SW480 (cell line): ENCODE measurements around the gene ADAM19.

ENCODE experiments used
- DNase-seq: peaks from one replicate; pipeline ENCODE4 v3.0.0-alpha.2; 2016; ENCODE audit warnings: low spot score

Gene ADAM19

DNA sequence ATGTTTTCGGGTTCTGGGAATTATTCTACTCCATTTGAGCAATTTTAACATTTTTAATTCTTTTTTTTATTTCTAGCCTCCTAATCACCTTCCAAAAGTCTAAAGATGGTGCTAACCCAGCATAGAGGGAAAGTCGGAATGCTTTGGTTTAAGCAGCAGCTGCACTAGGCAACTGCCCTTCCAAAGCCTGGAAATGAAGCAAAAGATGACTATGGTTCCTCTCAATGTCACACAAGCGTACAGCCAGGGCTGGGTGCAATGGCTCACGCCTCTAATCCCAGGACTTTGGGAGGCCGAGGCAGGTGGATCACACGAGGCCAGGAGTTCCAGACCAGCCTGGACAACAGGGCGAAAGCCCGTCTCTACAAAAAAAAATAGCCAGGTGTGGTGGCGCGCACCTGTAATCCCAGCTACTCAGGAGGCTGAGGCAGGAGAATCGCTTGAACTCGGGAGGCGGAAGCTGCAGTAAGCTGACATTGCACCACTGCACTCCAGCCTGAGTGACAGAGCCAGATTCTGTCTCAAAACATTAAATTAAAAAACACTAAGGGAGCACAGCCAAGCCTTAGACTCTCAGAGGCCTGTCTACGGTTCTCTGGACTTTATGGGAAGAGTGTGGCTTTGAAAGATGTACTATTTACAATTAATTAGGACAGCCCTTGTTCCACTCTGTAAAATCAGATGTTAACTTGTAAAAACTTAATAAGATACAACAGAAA, 33.1 kb downstream of the ADAM19 start:
- DNase-seq, result no peak

DNA sequence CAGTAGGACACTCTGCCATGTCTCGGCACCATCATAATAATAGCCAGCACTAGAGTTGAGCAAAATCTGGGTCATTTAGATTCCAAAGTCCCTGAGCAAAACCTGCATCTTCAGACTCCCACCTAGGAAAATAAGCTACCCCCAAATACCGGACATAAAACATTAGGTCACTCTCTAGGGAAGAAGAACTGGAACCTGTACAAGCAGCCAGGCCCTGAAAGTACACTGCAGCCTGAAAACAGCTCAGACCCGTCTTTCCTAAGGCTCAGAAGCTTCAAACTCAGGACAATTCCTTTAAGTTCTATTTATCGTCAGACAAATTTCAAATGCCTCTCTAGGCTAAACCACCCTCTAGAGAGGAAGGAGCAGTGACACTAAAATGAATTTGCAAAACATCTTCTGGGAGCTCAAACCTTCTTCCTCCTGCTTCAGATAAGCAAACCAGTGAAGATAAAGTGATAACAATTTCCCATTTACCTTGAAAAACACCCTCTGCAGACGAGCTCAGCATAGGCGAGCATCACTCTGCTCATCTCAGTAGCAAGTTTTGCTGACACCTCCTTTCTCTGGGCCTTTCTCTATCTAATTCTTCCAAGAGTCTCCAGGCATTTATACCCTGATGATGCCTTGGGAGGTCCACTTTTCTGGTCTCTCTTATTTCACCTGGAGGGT, 34.0 kb downstream of the ADAM19 start:
- DNase-seq, result no peak

DNA sequence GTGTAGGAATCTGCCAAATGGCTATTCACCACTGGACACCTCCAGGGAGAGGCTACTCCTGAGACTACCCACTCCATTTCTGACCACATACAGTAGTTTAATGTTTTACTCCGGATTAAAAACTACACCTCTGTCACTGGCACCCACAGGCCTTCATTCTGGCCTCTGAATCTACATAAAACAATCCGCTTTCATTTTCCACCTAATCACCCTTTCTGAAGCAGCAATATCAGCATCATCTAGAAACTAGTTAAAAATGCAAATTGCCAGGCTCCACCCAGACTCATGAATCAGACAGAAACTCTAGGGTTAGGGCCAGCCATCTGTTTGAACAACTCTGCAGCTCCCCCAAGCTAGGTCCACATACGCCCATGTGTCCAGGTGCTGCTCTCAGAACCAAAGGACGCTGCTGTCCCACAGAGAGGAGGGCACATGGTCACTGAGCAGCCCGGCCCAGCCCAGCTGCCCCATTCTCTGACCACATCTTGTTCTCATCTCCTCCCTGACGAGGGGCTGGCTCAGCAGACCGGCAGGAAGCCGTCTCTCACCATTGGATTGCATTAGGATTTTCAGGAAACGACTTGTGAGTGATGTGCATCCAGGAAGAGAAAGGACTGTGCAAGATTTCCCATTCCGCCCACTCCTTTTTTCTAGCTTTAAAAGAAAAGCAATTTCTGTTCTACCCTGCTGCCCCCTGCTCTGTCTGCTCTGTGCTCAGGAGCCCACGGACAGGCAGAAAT, 34.7 kb downstream of the ADAM19 start:
- DNase-seq, result peak; percentile 64

DNA sequence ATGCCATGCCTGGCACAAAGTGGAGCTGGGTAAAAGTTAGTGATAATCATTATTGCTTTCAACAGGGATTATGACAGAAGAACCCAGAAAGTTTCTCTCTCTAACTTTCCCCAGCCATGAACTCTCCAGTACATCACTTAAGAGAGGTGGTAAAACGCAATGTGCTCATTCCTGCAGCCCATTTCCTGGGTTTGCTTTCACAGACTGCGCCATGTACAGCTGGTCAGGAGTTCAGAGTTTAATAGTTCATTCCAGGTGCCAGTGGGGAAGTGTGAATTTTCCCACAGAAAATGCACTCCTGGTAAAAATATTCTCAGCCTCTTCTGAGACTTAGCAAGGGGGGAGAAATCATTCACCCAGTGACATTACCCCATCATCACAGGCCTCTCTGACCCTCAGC, 35.5 kb downstream of the ADAM19 start:
- DNase-seq, result no peak

DNA sequence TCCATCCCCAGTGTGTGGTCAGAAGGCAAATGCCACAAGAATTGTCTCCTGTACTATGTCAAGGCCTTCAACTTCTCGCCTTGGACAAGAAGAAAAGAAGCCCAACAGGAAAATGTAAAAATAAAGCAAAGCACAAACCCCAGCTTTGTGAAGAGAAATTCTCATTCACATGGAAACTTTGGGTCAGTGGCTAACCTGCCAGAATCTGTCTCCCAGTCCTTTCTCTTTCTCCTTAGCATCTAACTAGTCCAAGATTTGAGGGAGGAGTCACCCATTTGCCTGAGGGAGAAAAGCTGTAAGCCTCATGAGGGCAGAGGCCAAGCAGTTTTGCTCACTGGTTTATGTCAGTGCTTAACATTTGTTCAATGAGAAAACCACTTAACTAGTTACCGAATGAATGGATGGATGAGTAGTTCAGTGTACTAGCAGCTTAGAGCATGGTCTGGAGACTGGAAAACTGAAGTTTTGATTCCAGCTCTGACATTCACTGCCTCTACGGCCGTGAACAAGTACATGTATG, 36.0 kb downstream of the ADAM19 start:
- DNase-seq, result no peak

DNA sequence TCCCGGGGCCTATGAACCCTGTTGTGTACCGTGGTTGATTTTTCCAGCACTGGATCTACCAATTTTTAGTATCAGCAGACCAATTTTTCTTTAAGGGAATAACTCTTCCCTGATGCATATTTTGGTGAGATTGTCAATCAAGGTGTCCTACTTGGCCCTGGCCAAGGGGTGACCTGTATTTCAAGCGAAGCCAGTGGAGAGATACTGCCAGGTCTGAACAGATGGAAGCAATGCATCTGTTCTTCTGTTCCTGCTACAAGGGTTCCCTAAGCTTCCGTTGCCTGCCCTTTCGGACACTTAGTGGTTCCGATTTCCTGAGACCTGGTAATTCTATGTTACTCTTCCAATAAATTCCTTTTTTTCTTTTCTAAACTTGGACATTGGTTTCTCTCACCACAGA, 37.3 kb downstream of the ADAM19 start:
- no peak for DNase-seq

DNA sequence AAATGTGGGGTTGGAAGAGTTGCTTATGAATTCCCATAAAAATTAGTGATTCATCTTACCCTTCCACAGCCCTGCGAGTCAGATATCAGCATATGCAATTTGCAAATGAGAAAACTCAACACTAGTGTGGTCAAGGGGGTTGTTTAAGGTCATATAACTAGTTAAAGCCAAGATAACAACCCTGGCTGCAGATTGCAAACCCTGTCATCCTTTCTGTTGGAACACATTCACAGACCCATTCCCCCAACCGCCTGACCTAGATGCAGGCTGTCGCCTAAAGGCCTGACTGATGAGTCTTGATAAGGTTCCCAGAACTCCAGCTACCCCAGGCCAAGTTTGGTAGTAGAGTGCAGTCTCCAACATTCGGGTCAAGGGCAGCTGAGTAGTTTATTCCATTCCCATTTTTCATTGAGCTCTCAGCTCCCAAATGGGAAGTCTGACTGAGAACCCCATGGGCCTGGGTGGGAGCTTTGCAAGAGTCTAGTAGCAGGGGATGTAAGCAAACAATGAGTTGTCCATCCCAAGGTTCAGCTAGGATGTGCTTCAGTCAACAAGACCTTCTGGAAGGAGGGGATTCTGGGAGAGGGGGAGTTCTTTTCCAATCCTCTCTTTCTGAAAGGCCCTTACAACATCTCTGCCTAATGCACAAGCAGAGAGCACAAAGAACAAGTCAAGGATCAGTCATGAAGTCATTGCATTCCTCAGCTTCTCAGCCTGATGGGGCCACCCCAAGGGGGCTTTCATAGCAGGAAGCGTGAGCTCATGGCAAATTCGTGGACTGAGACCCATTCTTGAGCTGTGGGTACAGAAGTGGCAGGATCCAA, 40.3 kb downstream of the ADAM19 start:
- no peak for DNase-seq

DNA sequence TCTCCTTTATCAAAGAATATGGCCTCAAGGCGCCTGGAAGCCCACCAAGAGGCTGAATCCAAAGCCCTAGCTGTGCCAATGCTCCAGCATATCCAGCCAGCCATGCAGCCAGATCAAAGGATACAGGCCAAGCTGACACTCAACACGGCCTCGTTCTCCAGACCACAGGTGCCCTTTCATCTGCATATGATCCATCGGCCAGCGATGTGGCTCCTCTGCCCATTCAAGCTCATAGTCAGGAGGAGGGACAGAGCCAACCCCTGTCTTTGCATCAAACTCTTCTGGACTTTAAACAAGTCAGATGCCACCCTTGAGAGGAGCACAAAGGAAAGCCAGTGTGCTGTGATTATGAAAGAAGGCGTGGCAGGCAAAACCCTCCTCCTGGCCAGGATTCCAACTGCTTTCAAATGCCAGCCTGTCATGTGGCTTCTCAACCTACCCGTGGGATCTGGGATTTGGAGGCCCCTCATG, 42.5 kb downstream of the ADAM19 start:
- peak; percentile 99 for DNase-seq

DNA sequence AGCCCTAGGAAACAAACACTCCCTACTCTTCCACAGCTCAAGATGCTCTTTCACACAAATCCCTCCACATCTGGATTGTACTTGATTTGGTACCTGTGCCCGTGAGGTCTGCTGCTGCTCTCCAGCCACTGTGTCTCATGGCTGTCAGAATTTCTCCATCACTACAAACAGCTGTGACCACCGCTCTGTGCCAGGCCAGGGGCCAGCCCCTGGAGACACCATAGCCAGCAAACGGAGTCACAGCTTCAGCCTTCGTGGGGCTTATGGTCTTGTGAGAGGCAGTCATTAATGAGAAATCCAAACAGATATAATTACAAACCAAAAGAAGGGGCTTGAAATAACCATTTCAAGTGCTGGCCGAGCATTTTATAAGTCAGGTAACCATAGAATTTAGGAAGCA, 43.6 kb downstream of the ADAM19 start:
- DNase-seq, result no peak

DNA sequence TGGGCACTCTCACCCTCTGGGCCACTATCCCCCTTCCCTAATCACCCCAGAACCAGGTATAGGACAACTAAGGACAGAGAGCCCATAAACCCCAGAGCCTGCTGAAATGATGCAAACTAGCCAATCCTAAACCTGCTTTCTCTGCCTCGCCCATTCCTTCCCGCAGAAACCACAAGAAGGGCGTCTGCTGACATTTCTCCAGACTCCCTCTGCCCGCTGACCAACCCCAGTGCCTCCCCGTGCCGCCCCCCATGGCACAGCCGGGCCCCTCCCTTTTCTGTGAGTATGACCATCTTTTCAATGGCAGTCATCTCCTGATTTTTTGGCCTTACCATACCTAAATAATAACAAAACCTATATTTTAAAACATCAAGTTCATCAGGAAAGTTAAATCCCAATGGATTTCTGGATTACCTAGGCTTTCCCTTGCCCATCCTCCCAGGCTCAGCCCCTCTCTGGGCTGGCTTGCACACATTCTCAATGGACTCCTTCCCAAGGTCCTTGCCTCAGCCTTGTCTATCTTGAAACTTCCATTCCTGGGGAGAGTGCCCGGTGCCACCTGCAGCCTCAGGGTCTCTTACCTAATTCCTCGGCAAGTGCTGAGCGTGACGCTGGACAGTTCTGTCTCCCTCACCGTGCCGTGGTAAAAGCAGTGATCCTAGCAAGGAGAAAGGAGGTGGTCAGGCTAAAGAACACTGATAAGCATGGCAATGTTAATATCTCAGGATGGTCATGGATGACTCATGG, 45.2 kb downstream of the ADAM19 start:
- DNase-seq, result peak; percentile 73

DNA sequence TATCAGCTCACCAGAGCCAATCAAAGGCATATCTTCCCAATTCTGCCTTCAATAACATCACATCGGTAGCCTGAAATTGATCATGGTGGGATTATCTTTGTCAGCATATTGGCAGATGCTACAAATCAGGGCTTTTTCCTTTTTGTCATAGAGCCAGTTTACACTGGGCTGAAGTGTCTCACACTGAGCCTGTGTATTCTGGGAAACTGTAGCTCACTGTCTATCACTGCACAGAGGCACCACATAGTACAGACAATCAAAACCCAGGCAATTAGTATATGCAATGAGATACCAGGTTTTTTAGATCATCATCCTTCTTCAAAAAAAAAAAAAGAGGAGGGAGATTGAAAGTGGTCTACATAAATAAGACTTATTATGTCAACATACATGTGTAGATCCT, 46.6 kb downstream of the ADAM19 start:
- no peak for DNase-seq

DNA sequence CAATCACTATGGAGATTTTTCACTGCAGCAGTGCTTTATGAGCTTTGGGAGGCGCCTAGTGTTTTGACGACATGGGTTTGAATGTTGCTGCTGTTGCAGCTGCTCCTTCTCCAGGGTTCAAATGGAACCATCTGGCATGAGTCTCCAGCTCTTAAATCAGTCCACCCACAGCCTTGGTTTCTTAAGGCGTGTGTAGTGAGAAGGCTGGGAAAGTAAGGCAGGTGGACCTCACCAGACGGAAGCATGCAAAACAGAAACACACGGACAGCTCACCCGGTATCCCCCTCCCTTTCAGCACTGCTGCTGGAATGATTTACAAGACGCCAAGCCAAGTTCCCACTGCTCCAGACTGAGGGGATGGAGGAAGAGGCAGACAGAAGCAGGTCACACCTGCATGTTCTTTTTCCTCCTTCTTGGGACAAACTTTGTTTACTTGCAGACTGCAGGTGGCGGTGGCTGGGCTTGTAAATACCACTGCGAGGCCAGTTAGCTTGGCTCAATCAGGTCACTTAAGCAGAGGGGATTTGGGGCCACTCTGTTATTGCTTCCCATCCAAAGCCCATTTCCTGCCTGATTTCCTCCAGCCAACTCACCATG, 47.4 kb downstream of the ADAM19 start:
- no peak for DNase-seq

DNA sequence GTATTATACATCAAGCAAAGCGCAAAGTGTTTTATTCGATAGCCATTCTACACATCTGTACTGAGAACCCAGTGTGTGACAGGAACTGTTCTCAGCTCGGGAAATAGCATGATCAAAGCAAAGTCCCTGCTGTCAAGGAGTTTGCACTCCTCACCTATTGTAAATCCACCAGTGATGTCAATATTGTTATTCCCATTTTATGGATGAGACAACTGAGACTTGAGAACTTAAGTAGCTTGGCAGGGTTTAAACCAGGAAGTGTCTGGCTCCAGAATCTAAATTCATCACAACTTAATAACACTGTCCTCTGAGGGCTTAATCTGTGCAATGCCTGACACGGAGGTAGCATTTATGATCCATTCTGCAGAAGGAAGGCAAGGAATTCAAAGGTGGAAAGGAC, 50.7 kb downstream of the ADAM19 start:
- no peak for DNase-seq

DNA sequence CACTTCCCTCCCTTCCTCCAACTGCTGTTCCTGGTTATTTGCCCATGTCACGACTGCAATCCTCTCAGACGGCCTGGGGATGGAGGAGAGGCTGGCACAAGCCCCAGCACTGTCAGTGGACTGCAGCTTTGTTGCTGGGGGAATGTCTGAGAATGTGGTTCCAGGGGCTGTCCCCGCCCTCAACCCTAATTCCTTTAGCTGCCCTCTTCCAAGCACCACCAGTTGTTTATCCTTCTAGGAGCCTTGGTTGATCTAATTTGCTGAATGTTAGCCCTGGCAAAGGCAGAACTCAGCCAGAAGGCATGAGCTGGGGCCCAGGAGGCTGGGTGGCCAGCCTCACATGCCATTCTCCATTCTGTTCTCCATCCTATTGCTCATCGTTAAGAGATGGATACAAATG, 51.6 kb downstream of the ADAM19 start:
- DNase-seq, result no peak

DNA sequence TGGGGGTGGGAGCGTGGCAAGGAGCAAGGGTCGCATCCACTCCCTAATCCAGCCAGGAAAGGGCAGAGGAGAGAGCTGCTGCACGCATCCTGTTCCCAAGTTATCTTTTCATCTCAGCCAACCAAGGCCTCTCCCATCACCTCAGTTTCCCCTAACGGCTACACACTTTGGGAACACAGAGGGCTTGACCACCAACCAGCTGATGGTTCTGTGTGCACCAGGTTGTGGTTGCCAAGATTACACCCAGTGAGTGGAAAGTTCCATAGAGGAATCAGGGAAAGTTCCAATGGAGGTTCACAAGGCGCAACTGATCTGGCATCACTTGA, 53.9 kb downstream of the ADAM19 start:
- DNase-seq, result no peak

DNA sequence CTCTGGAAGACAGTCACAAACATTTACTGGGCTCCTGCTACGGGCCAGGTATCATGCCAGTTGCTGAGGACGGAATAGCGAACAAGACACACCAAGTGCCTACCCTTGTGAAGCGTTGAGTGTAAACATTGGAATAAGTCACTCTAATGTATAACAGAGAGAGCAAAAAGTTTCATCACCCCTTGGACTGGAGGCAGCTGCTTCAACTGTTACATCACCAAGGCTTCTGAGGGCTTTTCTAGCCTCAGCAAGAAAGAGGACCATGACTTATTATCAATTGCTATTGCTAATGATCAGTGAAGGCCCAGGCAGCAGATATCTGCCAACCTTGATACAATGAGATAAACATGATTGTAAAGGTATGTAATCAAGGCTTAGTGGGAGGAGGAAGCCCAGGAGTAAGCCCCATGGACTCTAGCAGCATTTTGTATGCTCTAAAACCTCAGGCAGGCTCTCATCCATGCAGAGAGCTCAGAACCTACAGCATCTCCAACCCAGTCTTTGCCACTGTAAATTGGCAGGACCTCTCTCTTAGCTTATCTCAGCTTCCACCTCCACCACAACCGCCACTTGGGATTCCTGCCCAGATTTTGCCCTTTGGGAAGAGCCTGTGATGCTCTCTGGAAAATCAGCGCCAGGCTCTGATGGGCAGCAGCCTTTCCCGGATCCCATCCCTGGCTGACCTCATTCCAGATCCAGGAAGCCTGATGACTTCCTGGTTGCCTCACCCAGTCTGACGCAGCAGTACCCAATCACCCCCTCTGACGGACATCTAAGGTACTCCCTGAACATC, 54.5 kb downstream of the ADAM19 start:
- DNase-seq, result peak; percentile 40

DNA sequence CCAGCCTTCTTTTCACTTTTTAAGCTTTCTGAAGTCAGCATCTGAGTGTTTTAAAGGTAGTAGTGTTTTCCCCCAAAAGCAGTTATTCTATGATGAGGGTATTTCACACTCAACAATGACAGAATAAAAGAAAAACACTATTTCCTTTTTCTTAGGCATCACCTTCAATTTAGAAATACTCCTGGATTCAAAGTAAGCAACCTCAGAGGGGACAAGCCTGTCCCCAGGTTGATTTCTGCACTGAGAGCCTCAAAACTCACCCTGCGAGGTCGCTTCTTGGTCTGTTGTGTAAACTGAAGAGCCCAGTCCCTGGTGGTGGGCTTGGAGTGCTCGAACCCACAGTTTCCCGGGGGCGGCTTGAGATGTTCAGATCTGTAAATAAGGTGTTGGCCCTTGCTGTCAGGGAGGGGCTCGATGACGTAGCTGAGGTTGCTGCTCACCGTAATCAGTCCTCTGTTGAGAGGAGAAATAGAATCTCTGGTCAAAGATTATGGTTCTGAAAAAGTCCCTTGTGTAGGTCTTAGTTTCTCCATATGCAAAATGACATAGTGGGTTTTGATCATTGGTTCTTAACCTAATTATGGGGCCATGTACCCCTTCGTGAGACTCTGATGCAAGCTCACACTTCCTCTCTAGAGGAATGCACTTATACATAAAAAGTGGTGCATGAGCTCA, 55.9 kb downstream of the ADAM19 start:
- DNase-seq, result no peak

DNA sequence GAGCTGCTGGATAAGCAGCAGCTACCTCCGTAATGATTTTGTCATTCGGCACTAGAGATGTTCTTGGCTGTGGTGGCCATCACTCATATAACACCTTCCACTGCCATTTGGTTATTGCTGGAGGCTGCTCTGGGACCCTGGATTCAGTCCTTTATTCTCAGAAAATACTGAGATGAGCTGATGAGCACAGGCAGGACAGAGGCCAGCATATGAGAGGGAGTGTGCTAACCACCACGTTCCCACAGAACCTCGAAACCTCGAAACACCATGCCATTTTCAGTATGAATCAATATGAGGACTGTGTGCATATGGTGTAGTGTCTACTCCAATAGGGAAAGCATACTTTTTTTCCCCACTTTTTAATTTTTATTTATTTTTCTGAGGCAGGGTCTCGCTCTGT, 56.6 kb downstream of the ADAM19 start:
- DNase-seq, result no peak

DNA sequence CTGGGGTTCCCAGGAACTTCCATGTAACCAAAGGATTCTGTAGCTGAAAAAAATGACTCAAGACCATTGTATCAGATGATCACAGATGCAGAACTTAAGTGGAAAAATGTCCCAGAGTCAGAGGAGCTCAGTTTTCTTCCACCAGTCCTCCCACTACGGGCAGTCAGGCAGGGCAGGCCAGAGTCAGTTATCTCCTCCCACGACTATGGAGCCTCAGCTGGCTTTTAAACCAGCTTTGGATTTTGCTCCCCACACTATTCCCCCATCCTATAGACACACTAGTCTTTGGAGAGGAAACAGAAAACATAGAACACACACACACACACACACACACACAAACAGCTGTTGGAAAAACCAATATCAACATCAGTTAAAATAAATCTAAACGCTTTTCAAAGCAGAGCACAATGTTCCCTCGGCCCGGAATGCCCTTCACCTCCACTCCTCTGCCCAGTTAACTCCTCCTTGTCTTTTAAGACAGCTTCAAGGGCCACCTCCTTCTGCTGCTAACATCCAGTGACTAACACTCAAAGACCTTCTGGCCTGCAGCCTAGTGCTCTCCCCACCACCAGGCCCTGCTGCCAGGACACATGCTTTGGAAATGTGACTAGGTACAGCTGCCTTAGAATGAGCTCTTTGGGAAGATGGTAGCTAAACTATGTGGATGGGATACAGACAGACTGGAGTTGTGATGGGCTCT, 58.8 kb downstream of the ADAM19 start:
- no peak for DNase-seq
